ENCODE measurements around the gene FBN3. TPM values are rescaled to one million over a fixed set of nuclear protein-coding genes. Genes with fewer than 3 reads are reported as not detected.

The FBN3 gene
- polyA plus RNA-seq, 3 donors = not detected

DNA sequence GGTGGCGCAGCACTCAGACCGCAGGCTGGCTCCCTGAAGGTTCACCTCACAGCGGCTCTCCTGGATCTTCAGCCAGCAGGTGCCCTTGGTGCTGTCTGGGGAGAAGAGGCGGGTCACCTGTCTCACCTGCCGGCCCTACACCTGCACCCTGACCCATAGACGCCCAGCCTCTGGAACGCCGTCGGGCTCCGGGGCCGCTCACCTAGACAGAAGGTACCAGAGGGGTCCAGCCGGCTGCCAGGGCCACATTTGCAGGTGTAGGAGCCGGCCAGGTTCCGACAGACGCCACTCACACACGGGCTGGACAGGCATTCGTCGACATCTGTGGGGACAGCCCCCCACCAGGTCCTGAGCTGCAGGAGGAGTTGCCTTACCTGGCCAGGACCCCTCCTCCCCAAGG lies 22.9 kb downstream of the FBN3 start:
- Histone ChIP-seq H3K4me2 (replicated peaks; ENCODE audit: extremely low read depth, low read length, poor library complexity, severe bottlenecking) (no peak overlapping the region), H3K9ac (ENCODE audit: insufficient read depth, low read length, poor library complexity, severe bottlenecking) (no peak overlapping the region), H3K4me1 (ENCODE audit: control insufficient read depth in 1 of 2, insufficient read depth in 2 of 2, low read length in 2 of 2) (no peaks in the 10 kb centered on the region), H3K36me3 (replicated peaks in 1 of 2; ENCODE audit: control insufficient read depth in 1 of 2, insufficient read depth in 2 of 2, low read length in 2 of 2) (no peaks in the 10 kb centered on the region), H3K79me2 (ENCODE audit: insufficient read depth, low read length) (no peaks in the 10 kb centered on the region), H2AFZ (ENCODE audit: insufficient read depth, low read depth, low read length, poor library complexity, severe bottlenecking) (no peak overlapping the region), H3K27me3 (ENCODE audit: control insufficient read depth in 2 of 2, insufficient read depth in 2 of 2, low read length in 2 of 2) (no peaks in the 10 kb centered on the region), H4K20me1 (ENCODE audit: insufficient read depth, low read length) (no peaks in the 10 kb centered on the region), H3K4me3 (replicated peaks in 1 of 3; ENCODE audit: low read depth in 2 of 3, low read length in 3 of 3) (no peak overlapping the region), H3K27ac (ENCODE audit: low read depth in 1 of 2, low read length in 2 of 2) (no peak overlapping the region), H3K9me3 (replicated peaks in 1 of 2; ENCODE audit: control insufficient read depth in 1 of 2, insufficient read depth in 1 of 2, low read length in 2 of 2) (no peaks in the 10 kb centered on the region)
- 94% methylated on average over 14 of the region's 18 CpGs for WGBS (ENCODE audit: insufficient coverage)
- Mint-ChIP-seq H3K36me3 (no peaks in the 10 kb centered on the region), H3K27ac (no peak overlapping the region), H3K4me1 (no peaks in the 10 kb centered on the region), H3K4me3 (no peak overlapping the region), H3K9me3 (no peaks in the 10 kb centered on the region), H3K27me3 (ENCODE audit: low read depth in 3 of 3) (peaks cover 2 to 12% (median 9%) of the 10 kb centered on the region in 3 donors)
- no peak for DNase-seq
- TF ChIP-seq, protein P1, sequence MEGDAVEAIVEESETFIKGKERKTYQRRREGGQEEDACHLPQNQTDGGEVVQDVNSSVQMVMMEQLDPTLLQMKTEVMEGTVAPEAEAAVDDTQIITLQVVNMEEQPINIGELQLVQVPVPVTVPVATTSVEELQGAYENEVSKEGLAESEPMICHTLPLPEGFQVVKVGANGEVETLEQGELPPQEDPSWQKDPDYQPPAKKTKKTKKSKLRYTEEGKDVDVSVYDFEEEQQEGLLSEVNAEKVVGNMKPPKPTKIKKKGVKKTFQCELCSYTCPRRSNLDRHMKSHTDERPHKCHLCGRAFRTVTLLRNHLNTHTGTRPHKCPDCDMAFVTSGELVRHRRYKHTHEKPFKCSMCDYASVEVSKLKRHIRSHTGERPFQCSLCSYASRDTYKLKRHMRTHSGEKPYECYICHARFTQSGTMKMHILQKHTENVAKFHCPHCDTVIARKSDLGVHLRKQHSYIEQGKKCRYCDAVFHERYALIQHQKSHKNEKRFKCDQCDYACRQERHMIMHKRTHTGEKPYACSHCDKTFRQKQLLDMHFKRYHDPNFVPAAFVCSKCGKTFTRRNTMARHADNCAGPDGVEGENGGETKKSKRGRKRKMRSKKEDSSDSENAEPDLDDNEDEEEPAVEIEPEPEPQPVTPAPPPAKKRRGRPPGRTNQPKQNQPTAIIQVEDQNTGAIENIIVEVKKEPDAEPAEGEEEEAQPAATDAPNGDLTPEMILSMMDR (IDR thresholded peaks at IDR 0.05) = no peak
- intact Hi-C loops (cut with micrococcal nuclease) = no loop called here

DNA sequence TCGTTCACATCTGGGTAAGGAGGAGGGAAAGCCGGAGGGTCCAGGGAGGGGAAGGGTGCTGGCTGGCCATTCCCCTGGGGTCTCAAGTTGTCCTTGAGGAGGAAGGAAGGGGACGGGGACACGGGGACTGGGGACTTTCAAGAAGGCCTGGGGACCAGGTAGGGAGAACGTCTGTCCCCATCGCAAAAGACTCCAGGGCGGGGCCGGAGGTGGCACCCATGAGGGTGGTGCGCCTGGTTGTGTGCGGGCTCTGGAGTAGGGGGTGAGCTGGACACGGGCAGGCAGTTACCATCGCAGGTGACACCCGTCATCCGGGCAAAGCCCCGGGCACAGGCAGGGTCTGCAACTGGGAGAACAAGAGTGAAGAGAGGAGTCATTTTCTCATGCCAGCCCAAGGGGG lies 23.4 kb downstream of the FBN3 start:
- H3K36me3 Mint-ChIP-seq = no peaks in the 10 kb centered on the region
- H3K36me3 ChIP-seq (replicated peaks in 1 of 2; ENCODE audit: control insufficient read depth in 1 of 2, insufficient read depth in 2 of 2, low read length in 2 of 2) = no peaks in the 10 kb centered on the region
- no peak overlapping the region for H3K4me3 ChIP-seq (replicated peaks in 1 of 3; ENCODE audit: low read depth in 2 of 3, low read length in 3 of 3)
- WGBS (ENCODE audit: insufficient coverage) = 99% methylated on average over 9 of the region's 15 CpGs
- TF ChIP-seq, protein P1 (IDR thresholded peaks at IDR 0.05) = no peak
- no peaks in the 10 kb centered on the region for H3K9me3 Mint-ChIP-seq
- H3K79me2 ChIP-seq (ENCODE audit: insufficient read depth, low read length) = no peaks in the 10 kb centered on the region
- no peak overlapping the region for H3K27ac ChIP-seq (ENCODE audit: low read depth in 1 of 2, low read length in 2 of 2)
- no peaks in the 10 kb centered on the region for H3K4me1 Mint-ChIP-seq
- intact Hi-C loops (cut with micrococcal nuclease) = no loop called here
- DNase-seq = no peak
- no peak overlapping the region for H3K9ac ChIP-seq (ENCODE audit: insufficient read depth, low read length, poor library complexity, severe bottlenecking)
- no peak overlapping the region for H3K27ac Mint-ChIP-seq
- no peaks in the 10 kb centered on the region for H3K9me3 ChIP-seq (replicated peaks in 1 of 2; ENCODE audit: control insufficient read depth in 1 of 2, insufficient read depth in 1 of 2, low read length in 2 of 2)
- H2AFZ ChIP-seq (ENCODE audit: insufficient read depth, low read depth, low read length, poor library complexity, severe bottlenecking) = no peak overlapping the region
- no peak overlapping the region for H3K4me3 Mint-ChIP-seq
- H3K27me3 Mint-ChIP-seq (ENCODE audit: low read depth in 3 of 3) = peaks cover 1 to 12% (median 10%) of the 10 kb centered on the region in 3 donors
- H4K20me1 ChIP-seq (ENCODE audit: insufficient read depth, low read length) = no peaks in the 10 kb centered on the region
- no peak overlapping the region for H3K4me2 ChIP-seq (replicated peaks; ENCODE audit: extremely low read depth, low read length, poor library complexity, severe bottlenecking)
- H3K27me3 ChIP-seq (ENCODE audit: control insufficient read depth in 2 of 2, insufficient read depth in 2 of 2, low read length in 2 of 2) = no peaks in the 10 kb centered on the region
- H3K4me1 ChIP-seq (ENCODE audit: control insufficient read depth in 1 of 2, insufficient read depth in 2 of 2, low read length in 2 of 2) = no peaks in the 10 kb centered on the region
